ENCODE data around the gene MEPCE.
"Not testable (repeated sequence)": the region's sequence is repeated elsewhere in the genome, so short reads cannot be mapped to it uniquely, and the experiment has no call there.

The MEPCE gene, protein sequence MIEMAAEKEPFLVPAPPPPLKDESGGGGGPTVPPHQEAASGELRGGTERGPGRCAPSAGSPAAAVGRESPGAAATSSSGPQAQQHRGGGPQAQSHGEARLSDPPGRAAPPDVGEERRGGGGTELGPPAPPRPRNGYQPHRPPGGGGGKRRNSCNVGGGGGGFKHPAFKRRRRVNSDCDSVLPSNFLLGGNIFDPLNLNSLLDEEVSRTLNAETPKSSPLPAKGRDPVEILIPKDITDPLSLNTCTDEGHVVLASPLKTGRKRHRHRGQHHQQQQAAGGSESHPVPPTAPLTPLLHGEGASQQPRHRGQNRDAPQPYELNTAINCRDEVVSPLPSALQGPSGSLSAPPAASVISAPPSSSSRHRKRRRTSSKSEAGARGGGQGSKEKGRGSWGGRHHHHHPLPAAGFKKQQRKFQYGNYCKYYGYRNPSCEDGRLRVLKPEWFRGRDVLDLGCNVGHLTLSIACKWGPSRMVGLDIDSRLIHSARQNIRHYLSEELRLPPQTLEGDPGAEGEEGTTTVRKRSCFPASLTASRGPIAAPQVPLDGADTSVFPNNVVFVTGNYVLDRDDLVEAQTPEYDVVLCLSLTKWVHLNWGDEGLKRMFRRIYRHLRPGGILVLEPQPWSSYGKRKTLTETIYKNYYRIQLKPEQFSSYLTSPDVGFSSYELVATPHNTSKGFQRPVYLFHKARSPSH

DNA sequence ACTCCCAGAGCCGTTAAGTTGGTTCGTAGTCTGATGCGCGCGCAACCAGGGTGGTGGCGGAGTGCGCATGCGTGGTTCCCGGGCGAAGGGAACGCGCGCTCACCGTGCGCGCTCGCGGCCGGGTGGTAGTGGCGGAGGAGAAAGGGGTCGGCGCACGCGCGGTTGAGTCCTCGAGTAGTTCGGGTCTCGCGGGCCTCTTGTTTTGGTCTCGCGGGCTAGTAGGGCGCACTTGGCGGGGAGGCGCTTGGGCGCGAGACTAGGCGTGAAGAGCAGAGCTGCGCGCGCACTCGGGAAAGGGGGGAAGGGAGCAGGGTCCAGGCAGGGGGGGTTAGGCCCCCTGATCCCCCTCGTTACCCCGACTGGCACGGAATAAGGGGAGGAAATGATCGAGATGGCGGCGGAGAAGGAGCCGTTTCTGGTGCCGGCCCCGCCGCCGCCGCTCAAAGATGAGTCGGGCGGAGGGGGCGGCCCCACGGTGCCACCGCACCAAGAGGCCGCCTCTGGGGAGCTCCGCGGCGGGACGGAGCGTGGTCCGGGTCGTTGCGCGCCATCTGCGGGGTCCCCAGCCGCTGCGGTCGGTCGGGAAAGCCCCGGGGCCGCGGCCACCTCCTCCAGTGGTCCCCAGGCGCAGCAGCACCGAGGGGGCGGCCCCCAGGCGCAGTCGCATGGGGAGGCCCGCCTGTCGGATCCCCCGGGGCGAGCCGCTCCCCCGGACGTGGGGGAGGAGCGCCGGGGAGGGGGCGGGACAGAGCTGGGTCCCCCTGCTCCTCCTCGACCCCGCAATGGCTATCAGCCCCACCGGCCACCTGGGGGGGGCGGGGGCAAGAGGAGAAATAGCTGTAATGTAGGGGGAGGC, at the start of gene MEPCE:
MEPCE (plus strand) TSS at position 195 of the 856 bp plus-strand sequence; CDS start at position 383, 188 bp downstream.
- DNase-seq (ENCODE audit: low read depth) = peak; percentile 95

DNA sequence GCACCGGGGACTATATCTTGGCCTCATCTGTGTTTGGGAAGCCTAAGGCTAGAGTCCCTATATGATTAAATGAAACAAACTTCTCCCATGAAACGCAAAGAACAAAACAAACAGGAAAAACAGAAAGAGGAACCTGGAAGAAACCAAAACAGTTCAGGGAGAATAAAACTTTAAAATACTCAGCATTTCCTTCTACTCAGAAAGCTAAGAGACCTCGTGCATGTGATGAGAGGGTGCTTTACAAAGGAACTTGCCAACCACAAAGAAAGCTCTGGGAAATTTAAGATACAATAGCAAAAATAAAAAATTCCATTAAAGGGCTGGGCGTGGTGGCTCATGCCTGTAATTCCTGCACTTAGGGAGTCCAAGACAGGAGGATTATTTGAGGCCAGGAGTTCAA, 49.4 kb upstream of the MEPCE start:
- DNase-seq (ENCODE audit: low read depth) = no peak

DNA sequence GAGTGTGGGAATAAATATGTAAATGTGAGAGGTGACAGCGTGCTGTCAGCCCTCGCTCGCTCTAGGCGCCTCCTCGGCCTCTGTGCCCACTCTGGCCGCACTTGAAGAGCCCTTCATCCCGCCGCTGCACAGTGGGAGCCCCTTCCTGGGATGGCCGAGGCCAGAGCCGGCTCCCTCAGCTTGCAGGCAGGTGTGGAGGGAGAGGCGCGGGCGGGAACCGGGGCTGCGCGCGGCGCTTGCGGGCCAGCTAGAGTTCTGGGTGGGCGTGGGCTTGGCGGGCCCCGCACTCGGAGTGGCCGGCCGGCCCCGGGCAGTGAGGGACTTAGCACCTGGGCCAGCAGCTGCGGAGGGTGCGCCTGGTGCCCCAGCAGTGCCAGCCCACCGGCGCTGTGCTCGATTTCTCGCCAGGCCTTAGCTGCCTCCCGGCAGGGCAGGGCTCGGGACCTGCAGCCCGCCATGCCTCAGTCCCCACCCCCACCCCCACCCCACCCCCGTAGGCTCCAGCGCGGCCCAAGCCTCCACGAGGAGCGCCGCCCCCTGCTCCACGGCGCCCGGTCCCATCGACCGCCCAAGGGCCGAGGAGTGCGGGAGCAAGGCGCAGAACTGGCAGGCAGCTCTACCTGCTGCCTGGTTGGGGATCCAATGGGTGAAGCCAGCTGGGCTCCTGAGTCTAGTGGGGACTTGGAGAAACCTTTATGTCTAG, 47.9 kb upstream of the MEPCE start:
- DNase-seq (ENCODE audit: low read depth) = not testable (repeated sequence)

DNA sequence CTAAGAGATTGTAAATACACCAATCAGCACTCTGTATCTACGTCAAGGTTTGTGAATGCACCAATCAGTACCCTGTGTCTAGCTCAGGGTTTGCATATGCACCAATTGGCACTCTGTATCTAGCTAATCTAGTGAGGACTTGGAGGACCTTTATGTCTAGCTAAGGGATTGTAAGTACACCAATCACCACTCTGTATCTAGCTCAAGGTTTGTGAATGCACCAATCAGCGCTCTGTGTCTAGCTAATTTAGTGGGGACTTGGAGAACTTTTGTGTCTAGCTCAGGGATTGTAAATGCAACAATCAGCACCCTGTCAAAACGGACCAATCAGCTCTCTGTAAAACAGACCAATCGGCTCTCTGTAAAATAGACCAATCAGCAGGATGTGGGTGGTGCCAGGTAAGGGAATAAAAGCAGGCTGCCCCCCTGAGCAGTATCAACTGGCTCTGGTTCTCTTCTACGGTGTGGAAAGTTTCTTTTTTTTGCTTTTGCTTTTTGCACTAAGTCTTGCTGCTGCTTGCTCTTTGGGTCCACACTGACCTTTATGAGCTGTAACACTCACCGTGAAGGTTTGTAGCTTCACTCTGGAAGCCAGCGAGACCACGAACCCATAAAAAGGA, 47.3 kb upstream of the MEPCE start:
- DNase-seq (ENCODE audit: low read depth) = not testable (repeated sequence)

DNA sequence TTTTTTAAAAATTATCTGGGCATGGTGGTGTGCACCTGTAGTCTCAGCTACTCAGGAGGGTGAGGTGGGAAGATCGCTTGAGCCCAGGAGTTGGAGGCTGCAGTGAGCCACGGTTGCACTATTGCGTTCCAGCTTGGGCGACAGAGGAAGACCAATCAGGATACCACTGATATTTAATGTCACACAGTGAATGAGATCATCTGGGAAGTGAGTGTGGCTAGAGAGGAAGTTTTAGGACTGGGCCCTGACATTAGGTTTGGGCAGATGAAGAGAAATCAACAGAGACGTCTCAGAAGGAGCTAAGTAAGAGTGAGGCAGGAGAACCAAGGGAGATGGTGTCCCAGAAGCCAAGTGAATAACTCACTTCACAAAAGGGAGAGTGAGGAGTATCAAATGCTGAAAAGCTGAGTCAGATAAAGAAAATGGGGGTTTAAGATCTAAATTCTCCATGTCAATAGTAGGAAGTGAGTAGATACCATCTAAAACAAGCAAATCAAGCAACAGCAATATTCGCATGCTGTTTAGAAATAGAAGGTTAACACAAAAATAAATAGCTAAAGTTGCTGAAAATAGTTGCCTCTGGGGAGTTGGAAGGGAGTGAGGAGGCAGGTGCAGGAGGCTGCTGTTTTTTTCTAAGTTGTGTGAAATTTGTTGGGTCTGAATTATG, 44.9 kb upstream of the MEPCE start:
- DNase-seq (ENCODE audit: low read depth) = no peak

DNA sequence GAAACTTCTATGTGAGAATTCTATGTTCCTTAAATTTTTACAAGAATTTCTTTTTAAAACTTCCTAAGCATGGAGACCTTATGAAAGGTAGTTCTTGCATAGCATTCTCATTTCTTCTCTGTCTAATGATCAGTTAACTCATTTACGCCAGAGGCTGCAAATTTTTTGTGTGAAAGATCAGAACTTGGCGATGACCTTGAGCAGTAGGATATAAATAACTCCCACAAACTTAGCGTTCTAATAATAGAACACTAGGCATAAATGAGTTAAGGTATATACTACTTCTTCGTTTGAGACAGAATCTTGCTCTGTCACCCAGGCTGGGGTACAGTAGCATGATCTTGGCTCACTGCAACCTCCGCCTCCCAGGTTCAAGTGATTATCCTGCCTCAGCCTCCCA, 42.7 kb upstream of the MEPCE start:
- no peak for DNase-seq (ENCODE audit: low read depth)

DNA sequence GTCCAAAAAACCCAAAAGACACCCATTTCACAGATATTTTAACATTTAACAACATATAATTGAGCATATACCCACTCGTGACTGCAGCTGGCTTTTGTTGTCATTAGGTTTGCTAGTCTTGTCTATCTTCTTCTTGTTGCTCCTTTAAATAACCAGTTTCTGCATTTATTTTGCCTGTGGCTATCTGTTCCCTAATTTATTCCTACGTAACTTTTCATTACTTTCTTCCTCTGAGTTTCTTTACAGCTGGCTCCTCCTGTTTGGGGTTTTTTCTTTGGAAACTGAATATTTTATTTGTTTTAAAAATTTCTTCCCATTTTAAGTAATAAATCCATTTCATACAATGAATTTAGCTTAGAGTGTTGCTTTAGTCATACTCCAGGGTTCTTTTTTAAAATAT, 41.9 kb upstream of the MEPCE start:
- no peak for DNase-seq (ENCODE audit: low read depth)

DNA sequence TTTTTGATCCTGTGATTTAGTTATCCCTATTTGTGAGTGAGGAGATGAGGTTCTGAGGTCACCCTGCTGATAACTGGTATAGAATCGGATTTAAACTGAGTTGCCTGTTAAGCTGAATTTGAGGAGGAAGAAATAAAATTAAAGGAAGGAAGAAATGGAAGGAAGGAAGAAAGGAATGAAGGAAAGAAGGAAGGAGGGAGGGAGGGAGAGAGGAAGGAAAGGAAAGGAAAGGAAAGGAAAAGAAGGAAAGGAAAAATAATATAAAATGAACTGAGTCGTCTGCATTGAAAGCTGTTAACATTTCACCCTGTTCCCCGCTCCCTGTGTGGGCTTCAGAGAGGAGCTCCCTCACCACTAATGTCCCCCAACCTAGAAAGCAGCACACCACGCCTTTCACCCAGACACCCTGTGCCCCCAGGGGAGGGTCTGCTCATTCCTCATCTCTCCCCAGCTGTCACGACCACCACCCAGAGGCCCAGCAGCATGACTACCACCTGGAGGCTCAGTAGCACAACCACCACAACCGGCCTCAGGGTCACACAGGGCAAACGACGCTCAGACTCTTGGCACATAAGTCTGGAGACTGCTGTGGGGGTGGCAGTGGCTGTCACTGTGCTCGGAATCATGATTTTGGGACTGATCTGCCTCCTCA, 40.1 kb upstream of the MEPCE start:
- no peak for DNase-seq (ENCODE audit: low read depth)

DNA sequence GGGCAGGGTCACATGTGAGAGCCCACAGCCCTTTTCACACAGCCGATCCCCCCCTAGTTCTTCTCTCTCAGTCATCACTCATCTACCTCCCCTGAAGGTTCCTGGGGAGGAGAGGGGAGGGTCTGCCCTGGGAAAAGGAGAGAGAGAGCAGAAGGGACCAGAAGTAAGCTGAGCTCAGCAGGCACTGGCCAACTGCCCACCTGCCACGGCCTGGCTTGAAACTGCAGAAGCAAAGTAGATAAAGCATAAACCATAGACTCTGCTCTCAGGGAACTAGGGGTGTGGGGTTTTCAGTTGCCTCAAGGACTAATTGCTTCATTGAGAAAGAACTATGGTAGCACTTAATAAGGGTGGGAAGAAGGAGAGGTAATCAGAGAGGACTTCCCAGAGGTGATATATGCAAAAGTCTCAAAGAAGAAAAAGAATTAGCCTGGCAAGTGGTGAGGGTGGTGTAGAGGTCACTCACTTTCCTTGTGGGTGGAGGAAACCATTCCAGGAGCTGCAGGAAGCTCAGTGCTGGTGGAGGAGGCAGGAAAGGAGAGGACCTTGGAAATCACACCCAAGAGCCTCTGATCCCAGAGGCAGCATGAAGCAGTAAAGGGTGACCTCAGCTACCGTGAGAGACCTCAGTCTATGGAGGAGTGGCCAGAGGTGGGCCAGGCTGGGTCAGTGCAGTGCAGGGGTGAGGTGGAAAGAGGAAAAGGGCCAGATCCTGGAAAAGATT, 39.2 kb upstream of the MEPCE start:
- no peak for DNase-seq (ENCODE audit: low read depth)

DNA sequence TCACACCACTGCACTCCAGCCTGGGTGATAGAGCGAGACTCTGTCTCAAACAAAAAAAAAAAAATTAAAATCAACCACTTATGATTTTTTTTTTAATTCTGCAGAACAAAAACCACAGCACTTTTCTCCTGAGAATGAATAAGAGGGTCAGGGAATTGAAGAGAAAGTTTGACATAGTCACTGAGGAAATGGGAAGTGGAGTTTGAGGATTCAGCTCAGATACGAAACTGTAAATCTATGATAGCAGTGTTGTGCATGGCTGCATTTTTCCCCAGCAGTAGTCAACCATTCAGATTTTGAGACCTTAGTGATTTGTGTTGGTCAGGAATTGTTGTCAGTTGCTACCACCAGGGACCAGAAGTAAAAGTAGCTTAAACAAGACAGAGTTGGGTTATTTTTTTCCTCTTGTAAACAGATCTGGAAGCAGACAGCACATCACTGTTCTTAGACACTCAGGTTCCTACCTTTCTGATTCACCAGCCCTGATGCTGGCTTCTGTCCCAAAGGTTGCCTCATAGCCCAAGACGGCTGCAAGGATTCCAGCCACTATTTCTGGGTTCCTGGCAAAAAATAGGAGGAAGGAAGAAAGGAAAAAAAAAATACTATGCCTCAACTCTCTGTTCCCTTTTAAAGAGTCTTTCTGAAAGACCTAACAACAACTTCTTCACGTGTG, 36.3 kb upstream of the MEPCE start:
- no peak for DNase-seq (ENCODE audit: low read depth)

DNA sequence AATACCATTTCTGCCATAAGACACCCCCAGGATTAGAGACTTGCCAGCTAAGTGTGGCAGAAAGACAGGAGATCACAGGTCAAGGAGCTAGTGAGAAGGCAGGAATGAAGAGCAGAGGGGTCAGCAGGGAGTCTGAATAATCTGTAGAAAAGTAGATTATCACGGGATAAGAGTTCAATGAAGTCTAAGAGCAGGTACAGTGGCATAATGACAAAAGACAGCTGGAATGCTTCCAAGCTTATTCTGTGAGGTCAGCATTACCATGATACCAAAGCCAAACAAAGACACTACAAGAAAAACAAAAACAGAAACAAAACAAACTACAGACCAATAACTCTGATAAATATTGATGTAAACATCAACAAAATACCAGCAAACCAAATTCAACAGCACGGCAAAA, 35.6 kb upstream of the MEPCE start:
- no peak for DNase-seq (ENCODE audit: low read depth)

DNA sequence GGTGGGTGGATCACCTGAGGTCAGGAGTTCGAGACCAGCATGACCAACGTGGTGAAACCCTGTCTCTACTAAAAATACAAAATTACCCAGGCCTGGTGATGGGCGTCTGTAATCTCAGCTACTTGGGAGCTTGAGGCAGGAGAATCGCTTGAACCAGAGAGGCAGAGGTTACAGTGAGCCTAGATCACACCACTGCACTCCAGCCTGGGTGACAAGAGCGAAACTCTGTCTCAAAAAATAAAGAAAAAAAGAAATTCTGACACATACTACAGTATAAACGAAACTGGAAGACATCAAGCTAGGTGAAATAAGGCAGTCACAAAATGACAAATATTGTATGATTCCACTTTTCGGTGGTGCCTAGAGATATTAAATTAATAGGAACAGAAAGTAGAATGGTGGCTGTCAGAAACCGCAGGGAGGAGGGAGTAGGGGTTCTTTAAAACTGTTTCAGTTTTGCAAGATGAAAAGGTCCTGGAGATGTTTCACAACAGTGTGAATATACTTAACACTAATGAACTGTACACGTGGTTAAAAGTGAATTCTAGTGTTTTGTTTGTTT, 33.1 kb upstream of the MEPCE start:
- no peak for DNase-seq (ENCODE audit: low read depth)

DNA sequence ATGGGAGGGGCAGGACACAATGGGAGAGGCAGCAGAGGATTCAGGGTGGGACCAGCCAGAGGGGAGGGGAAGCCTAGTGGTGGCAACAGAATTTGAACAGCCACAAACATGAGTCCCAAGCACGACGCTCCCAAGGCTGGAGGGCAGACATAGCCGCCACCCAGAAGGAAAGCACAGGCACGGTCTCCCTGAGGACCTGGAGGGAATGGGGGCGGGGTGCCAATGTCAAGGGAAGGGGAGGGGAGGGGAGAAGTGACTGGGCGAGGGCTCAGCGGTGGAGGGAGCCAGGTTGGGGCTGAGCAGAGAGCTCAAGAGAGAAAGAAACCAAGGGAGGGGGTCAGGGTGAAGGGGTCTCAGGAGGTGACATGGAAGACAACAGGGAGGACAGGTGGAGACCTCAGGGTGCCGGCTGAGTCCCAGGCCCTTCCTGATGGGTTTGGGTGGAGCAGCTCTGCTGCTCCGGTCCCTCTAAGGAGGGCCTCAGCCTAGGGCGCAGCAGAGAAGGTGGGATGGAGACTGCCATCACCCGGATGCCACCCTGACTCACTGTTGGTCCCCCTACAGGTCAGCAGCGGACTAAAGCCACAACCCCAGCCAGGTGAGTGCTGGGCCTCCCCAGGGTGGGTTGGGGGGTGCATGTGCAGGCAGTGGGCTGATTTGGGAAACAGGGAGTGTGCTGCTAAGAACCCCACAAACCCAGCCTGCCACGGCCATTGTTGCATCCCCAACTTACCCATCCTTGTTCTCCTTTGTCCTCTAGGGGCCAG, 32.1 kb upstream of the MEPCE start:
- no peak for DNase-seq (ENCODE audit: low read depth)

DNA sequence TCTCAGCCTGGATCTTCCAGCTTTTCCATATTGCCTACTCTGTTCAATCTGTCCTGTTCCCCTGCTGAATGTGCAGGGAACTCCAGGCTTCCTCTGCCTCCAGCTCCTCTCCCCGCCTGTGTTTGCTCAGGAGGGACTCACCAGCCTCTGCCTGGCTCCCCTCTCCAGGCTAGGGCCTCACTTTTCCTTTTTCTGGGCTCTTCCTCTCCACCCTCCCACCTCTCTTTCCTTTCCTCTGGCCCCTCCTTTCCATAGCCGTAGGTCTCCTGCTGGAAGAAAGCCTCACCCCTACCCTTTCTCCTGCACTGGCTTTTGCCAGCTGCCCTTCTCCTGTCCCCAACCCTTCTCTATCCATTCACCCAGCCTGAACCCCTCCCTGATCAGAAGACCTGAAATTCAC, 31.4 kb upstream of the MEPCE start:
- DNase-seq (ENCODE audit: low read depth) = no peak

DNA sequence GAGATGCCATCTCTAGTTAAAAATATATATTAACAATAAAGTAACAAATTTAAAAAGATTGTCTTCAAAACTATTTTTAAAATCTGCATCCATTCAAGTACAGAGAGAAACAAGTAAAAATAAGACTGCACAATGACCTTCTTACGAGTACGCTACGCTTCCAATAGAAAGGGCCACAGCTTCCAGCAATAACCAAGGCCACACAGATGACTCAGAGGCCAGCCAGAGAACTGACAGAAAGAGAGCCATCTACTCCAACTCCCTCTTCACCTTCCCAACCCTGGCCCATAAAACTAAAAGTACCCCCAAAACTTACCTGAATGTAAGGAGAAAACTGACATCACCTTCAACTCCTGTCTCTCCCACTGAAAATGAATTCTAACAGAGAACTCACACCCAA, 29.6 kb upstream of the MEPCE start:
- DNase-seq (ENCODE audit: low read depth) = no peak

DNA sequence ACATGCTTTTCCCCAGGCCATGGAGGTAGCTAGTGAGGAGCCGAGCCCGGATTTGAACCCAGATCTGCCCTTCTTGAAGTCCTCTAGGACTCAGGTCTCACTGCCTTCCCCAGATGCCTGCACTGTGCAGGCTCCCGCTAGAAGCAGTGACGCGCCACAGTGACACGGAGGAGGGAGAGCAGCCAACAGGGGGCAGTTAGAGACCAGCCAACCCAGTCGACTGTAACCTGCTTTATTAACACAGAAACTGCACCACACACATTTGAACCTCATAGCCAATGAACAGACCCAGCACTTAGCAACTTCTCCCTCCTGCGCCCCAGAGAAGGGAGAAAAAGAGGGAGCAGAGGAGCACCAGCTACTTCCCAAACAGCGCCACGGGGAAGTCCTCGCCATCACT, 29.0 kb upstream of the MEPCE start:
- DNase-seq (ENCODE audit: low read depth) = no peak

DNA sequence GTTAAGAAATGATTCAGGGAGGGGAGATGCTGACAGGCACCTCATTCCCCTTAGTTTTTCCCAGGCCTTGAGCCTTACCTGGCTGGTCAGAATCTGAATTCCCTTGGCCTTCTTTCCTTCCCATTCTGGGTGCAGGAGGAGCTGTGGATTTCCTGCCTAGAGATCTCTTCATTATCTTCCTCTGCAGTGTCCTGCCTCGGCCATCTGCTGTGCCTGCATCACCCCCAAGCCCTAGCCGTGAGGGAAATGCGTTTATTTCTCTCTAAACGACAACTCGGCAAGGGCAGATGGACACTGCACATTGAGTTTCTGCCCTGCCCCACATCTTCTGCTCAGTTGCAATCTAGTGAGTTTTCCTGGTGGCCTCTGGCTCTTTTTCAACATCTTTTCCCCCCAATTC, 27.8 kb upstream of the MEPCE start:
- DNase-seq (ENCODE audit: low read depth) = no peak

DNA sequence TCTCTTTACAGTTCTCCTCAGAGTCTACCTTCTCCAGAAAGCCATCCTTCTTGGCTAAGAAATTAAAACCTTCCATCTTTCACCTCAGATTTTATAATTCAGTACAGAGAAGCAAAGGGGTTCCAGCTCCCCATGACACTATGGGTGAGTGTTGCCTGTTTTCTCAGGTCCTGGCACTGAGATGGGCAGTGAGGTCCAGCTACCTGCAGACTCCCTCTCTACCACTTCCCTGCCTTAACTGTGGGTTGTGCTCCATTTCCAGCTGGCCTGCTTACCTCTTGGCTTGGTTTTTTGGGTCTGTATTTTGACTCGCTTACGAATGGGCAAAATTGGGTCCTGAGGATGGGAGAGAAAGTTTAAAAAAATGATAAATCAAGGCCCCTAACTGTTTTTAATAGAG, 27.4 kb upstream of the MEPCE start:
- DNase-seq (ENCODE audit: low read depth) = no peak
